GM10266 (cell line): Measurements from ENCODE around the gene FGF12.

Source experiments
- DNase-seq: peaks from one replicate; pipeline ENCODE4 v3.0.0; 2012; ENCODE audit errors: extremely low spot score
- CTCF ChIP-seq: IDR thresholded peaks from 2 replicates; pipeline ENCODE4 v1.5.1; 2012; ENCODE audit warnings: mild to moderate bottlenecking, low read depth; ENCODE audit not compliant: control insufficient read depth, insufficient read depth; ENCODE audit errors: missing control alignments

Gene FGF12

GRCh38 chr3:192253138-192253887, 474.0 kb downstream of the FGF12 start:
- no peak for TF ChIP-seq CTCF
- no peak for DNase-seq

GRCh38 chr3:192249516-192249915, 477.8 kb downstream of the FGF12 start:
- TF ChIP-seq CTCF: no peak
- no peak for DNase-seq

GRCh38 chr3:192246847-192247559, 480.3 kb downstream of the FGF12 start:
- no peak for TF ChIP-seq CTCF
- no peak for DNase-seq

GRCh38 chr3:192244591-192244990, 482.8 kb downstream of the FGF12 start:
- no peak for TF ChIP-seq CTCF
- no peak for DNase-seq

GRCh38 chr3:192239956-192240355, 487.4 kb downstream of the FGF12 start:
- DNase-seq: no peak
- TF ChIP-seq CTCF: no peak

- DNase-seq: no peak
Observed at GRCh38 chr3:192237992-192238608, 489.2 kb downstream of the FGF12 start.

More at GRCh38 chr3:192237992-192238608, 489.2 kb downstream of the FGF12 start:
- TF ChIP-seq CTCF: no peak
